ENCODE data around the gene RPLP2.

Gene RPLP2

DNA sequence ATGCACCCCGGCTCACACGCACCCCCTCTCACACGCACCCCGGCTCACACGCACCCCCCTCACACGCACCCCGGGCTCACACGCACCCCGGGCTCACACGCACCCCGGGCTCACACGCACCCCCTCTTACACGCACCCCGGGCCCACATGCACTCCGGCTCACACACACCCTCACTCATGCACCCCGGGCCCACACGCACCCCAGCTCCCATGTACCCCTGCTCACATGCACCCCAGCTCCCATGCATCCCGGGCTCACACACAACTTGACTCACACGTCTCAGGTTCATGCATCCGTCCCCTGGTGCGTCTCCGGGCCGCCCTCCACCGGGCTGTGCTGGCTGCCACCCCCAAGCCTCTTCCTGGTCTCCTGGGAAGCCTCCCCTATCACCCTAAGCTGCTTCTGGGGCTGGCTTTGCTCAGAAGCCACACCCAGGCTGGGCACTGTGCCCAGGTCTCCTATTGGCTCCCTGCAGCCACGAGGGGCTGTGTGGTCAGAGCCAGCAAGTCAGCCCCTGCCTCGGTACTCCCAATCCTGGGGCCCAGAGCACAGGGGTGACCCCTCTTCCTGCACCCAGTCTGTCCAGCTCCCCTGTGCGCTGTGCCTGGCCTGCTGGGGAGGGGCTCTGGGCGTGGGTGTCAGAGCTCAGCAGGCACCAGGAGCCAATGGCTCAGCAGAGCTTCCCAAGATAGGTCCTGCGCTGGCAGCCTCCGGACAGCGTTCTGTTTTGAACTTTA lies 49.8 kb downstream of the RPLP2 start:
- Histone ChIP-seq H3F3A (ENCODE audit: insufficient read depth, low read length) (no peaks in the 10 kb centered on the region), H3K4me1 (ENCODE audit: low read length) (no peaks in the 10 kb centered on the region), H3K9me2 (replicated peaks; ENCODE audit: insufficient read depth, low read length) (no peaks in the 10 kb centered on the region), H2AFZ (ENCODE audit: low read length) (no peak overlapping the region), H3K9ac (ENCODE audit: low read length) (no peak overlapping the region), H3K36me3 (replicated peaks; ENCODE audit: insufficient read depth, low read length) (no peaks in the 10 kb centered on the region), H4K20me1 (ENCODE audit: insufficient read depth, low read length) (no peaks in the 10 kb centered on the region), H3K79me2 (ENCODE audit: low read length) (no peaks in the 10 kb centered on the region), H3K27me3 (replicated peaks; ENCODE audit: insufficient read depth, low read length) (peaks cover 69% of the 10 kb centered on the region), H3K9me3 (replicated peaks; ENCODE audit: insufficient read depth, low read length) (no peaks in the 10 kb centered on the region), H3K27ac (ENCODE audit: low read length) (no peak overlapping the region), H3K4me2 (ENCODE audit: low read depth, low read length) (no peak overlapping the region), H3K4me3 (ENCODE audit: low read length) (no peak overlapping the region)
- DNase-seq, result no peak
- TF ChIP-seq EZH2phosphoT487 (IDR thresholded peaks at IDR 0.05; ENCODE audit: low read length) (no peak), EZH2 (optimal IDR thresholded peaks at IDR 0.05; ENCODE audit: low read depth, low read length) (no peak)
- TF ChIP-seq, protein P1, sequence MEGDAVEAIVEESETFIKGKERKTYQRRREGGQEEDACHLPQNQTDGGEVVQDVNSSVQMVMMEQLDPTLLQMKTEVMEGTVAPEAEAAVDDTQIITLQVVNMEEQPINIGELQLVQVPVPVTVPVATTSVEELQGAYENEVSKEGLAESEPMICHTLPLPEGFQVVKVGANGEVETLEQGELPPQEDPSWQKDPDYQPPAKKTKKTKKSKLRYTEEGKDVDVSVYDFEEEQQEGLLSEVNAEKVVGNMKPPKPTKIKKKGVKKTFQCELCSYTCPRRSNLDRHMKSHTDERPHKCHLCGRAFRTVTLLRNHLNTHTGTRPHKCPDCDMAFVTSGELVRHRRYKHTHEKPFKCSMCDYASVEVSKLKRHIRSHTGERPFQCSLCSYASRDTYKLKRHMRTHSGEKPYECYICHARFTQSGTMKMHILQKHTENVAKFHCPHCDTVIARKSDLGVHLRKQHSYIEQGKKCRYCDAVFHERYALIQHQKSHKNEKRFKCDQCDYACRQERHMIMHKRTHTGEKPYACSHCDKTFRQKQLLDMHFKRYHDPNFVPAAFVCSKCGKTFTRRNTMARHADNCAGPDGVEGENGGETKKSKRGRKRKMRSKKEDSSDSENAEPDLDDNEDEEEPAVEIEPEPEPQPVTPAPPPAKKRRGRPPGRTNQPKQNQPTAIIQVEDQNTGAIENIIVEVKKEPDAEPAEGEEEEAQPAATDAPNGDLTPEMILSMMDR (IDR thresholded peaks at IDR 0.05; ENCODE audit: low read length), result no peak

DNA sequence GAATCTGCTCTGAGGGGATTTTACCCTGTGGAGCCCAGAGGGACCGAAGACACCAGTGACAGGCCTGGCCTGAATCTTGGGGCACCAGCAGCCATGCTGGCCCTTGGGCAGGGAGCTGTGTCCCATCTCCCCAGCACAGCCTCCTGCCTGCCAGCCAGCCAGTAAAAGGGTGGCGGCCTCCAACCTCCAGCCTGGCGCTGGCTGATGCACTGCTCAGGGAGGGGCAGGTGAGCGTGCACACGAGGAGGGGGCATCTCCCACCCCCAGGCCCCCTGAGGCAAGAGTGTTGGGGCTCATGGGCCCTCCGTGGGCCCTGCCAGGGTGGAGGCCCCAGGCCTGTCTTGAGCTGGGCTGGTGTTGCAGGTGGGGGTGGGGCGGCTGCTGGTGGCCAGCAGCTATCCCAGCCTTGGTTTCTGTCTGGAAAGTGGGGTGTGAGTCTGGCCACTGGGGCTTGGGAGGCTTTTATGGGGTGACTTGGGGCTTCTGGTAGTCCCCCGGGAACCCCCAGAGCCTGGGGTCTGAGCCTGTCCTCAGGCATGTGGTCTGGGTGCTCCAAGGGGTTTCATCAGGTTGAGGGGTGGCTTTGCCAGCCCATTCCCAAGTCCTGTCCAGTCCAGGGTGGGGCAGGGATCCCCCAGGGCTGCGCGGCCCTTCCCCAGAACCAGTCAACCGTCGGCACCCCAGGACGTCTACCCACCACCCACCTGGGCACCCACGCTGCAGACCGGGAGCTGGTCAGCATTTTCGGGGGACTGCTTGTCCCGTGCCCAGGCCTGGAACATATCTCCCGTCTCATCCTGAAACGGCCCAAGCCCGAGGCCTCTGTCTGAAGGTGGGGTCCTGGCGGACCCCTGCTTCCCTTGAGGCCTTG lies 50.7 kb downstream of the RPLP2 start:
- Histone ChIP-seq H3K79me2 (ENCODE audit: low read length) (no peaks in the 10 kb centered on the region), H2AFZ (ENCODE audit: low read length) (no peak overlapping the region), H3K36me3 (replicated peaks; ENCODE audit: insufficient read depth, low read length) (no peaks in the 10 kb centered on the region), H3K4me3 (ENCODE audit: low read length) (no peak overlapping the region), H3K9me2 (replicated peaks; ENCODE audit: insufficient read depth, low read length) (no peaks in the 10 kb centered on the region), H3K4me2 (ENCODE audit: low read depth, low read length) (no peak overlapping the region), H3F3A (ENCODE audit: insufficient read depth, low read length) (no peaks in the 10 kb centered on the region), H3K9ac (ENCODE audit: low read length) (no peak overlapping the region), H3K27ac (ENCODE audit: low read length) (no peak overlapping the region), H3K4me1 (ENCODE audit: low read length) (no peaks in the 10 kb centered on the region), H3K9me3 (replicated peaks; ENCODE audit: insufficient read depth, low read length) (no peaks in the 10 kb centered on the region), H3K27me3 (replicated peaks; ENCODE audit: insufficient read depth, low read length) (peaks cover 60% of the 10 kb centered on the region), H4K20me1 (ENCODE audit: insufficient read depth, low read length) (no peaks in the 10 kb centered on the region)
- TF ChIP-seq, protein P1 (IDR thresholded peaks at IDR 0.05; ENCODE audit: low read length), result no peak
- TF ChIP-seq EZH2 (optimal IDR thresholded peaks at IDR 0.05; ENCODE audit: low read depth, low read length), result no peak
- TF ChIP-seq EZH2phosphoT487 (IDR thresholded peaks at IDR 0.05; ENCODE audit: low read length), result no peak
- DNase-seq, result no peak

DNA sequence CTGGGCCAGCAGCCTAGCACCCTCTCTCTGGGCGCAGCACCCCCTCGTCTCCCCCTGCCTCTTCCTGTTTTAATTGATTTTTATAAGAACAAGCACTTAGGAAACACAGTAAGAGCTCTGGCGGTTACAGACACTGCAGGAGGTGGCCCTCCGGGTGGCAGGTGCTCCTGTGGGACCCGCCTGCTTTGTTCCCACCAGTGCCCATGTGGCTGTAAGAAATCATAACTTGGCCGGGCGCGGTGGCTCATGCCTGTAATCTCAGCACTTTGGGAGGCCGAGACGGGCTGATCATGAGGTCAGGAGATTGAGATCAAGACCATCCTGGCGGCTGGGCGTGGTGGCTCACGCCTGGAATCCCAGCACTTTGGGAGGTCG lies 51.3 kb downstream of the RPLP2 start:
- no peak for TF ChIP-seq EZH2 (optimal IDR thresholded peaks at IDR 0.05; ENCODE audit: low read depth, low read length)
- no peak for TF ChIP-seq EZH2phosphoT487 (IDR thresholded peaks at IDR 0.05; ENCODE audit: low read length)
- TF ChIP-seq, protein P1 (IDR thresholded peaks at IDR 0.05; ENCODE audit: low read length), result no peak
- peaks cover 54% of the 10 kb centered on the region for H3K27me3 ChIP-seq (replicated peaks; ENCODE audit: insufficient read depth, low read length)
- H3K4me1 ChIP-seq (ENCODE audit: low read length), result no peaks in the 10 kb centered on the region
- no peak for DNase-seq
- no peaks in the 10 kb centered on the region for H4K20me1 ChIP-seq (ENCODE audit: insufficient read depth, low read length)
- no peak overlapping the region for H3K4me3 ChIP-seq (ENCODE audit: low read length)
- no peak overlapping the region for H3K4me2 ChIP-seq (ENCODE audit: low read depth, low read length)
- H3F3A ChIP-seq (ENCODE audit: insufficient read depth, low read length), result no peaks in the 10 kb centered on the region
- H3K9me2 ChIP-seq (replicated peaks; ENCODE audit: insufficient read depth, low read length), result no peaks in the 10 kb centered on the region
- no peak overlapping the region for H2AFZ ChIP-seq (ENCODE audit: low read length)
- H3K9me3 ChIP-seq (replicated peaks; ENCODE audit: insufficient read depth, low read length), result no peaks in the 10 kb centered on the region
- H3K36me3 ChIP-seq (replicated peaks; ENCODE audit: insufficient read depth, low read length), result no peaks in the 10 kb centered on the region
- H3K9ac ChIP-seq (ENCODE audit: low read length), result no peak overlapping the region
- no peaks in the 10 kb centered on the region for H3K79me2 ChIP-seq (ENCODE audit: low read length)
- no peak overlapping the region for H3K27ac ChIP-seq (ENCODE audit: low read length)
